H1 (cell line): Measurements from ENCODE around the gene BBS12. TPM values are rescaled to one million over a fixed set of nuclear protein-coding genes. Genes with fewer than 3 reads are reported as not detected.

Experiments used
- polyA plus RNA-seq, 7 experiments: library from polyadenylated mRNA; depleted of rRNA in 3 of 7; stranded (reverse) in 5 of 7; unstranded in 2 of 7; fragments of >200 nt in 5 of 7; fragments of 200-250 nt in 2 of 7; gene quantifications; 1 replicate in 5 of 7; 2 replicates in 1 of 7; 4 replicates in 1 of 7; pipeline versions ENCODE4 v1.2.1 to v1.2.3, GENCODE V29; 2011 to 2013; ENCODE audit warnings: missing spikeins in 2 of 7, mixed read lengths in 2 of 7
- total RNA-seq: library from RNA; stranded (reverse); fragmentation: NEBNext Ultra II Directional; extraction: Animal tissue kit (Norgen Biotek cat#: 25700); gene quantifications from 2 replicates; pipeline ENCODE4 v1.2.1, GENCODE V29; 2021
- TF ChIP-seq, protein P1 (sequence below): fragments of 300-600 bp; sonication (generic); IDR thresholded peaks from 2 replicates; pipeline ENCODE4 v1.7.1; 2012; ENCODE audit warnings: low read length, moderate library complexity, mild to moderate bottlenecking, inconsistent platforms; ENCODE audit not compliant: insufficient replicate concordance

BBS12 gene
- total and polyA plus RNA-seq, 2 of the 8 experiments (the other 6 are each of a cell fraction or from before 2014, with no cell fraction given): 0.88 to 2.6 TPM

DNA sequence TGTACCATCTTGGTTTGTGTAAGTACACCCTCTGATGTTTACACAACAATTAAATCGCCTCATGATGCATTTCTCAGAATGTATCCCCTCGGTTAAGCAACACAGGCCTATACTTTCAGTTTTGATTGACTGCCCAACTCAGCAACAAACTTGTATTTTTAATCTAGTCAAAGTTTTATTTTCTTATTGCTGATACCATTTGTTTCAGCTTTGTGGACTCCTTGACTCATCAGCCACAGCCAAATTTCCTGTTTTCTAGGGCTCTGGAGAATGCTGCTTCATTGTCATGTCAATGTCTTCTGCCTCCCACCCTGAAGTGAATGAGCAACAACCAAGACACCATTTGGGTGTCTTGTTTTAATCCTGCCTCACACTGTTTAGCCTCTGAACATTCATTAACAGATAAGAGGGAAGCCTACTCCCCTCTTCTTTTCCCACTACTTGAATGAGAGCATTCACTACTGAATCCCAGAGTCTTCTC is 14.0 kb downstream of the BBS12 start (continued):
- TF ChIP-seq, protein P1, sequence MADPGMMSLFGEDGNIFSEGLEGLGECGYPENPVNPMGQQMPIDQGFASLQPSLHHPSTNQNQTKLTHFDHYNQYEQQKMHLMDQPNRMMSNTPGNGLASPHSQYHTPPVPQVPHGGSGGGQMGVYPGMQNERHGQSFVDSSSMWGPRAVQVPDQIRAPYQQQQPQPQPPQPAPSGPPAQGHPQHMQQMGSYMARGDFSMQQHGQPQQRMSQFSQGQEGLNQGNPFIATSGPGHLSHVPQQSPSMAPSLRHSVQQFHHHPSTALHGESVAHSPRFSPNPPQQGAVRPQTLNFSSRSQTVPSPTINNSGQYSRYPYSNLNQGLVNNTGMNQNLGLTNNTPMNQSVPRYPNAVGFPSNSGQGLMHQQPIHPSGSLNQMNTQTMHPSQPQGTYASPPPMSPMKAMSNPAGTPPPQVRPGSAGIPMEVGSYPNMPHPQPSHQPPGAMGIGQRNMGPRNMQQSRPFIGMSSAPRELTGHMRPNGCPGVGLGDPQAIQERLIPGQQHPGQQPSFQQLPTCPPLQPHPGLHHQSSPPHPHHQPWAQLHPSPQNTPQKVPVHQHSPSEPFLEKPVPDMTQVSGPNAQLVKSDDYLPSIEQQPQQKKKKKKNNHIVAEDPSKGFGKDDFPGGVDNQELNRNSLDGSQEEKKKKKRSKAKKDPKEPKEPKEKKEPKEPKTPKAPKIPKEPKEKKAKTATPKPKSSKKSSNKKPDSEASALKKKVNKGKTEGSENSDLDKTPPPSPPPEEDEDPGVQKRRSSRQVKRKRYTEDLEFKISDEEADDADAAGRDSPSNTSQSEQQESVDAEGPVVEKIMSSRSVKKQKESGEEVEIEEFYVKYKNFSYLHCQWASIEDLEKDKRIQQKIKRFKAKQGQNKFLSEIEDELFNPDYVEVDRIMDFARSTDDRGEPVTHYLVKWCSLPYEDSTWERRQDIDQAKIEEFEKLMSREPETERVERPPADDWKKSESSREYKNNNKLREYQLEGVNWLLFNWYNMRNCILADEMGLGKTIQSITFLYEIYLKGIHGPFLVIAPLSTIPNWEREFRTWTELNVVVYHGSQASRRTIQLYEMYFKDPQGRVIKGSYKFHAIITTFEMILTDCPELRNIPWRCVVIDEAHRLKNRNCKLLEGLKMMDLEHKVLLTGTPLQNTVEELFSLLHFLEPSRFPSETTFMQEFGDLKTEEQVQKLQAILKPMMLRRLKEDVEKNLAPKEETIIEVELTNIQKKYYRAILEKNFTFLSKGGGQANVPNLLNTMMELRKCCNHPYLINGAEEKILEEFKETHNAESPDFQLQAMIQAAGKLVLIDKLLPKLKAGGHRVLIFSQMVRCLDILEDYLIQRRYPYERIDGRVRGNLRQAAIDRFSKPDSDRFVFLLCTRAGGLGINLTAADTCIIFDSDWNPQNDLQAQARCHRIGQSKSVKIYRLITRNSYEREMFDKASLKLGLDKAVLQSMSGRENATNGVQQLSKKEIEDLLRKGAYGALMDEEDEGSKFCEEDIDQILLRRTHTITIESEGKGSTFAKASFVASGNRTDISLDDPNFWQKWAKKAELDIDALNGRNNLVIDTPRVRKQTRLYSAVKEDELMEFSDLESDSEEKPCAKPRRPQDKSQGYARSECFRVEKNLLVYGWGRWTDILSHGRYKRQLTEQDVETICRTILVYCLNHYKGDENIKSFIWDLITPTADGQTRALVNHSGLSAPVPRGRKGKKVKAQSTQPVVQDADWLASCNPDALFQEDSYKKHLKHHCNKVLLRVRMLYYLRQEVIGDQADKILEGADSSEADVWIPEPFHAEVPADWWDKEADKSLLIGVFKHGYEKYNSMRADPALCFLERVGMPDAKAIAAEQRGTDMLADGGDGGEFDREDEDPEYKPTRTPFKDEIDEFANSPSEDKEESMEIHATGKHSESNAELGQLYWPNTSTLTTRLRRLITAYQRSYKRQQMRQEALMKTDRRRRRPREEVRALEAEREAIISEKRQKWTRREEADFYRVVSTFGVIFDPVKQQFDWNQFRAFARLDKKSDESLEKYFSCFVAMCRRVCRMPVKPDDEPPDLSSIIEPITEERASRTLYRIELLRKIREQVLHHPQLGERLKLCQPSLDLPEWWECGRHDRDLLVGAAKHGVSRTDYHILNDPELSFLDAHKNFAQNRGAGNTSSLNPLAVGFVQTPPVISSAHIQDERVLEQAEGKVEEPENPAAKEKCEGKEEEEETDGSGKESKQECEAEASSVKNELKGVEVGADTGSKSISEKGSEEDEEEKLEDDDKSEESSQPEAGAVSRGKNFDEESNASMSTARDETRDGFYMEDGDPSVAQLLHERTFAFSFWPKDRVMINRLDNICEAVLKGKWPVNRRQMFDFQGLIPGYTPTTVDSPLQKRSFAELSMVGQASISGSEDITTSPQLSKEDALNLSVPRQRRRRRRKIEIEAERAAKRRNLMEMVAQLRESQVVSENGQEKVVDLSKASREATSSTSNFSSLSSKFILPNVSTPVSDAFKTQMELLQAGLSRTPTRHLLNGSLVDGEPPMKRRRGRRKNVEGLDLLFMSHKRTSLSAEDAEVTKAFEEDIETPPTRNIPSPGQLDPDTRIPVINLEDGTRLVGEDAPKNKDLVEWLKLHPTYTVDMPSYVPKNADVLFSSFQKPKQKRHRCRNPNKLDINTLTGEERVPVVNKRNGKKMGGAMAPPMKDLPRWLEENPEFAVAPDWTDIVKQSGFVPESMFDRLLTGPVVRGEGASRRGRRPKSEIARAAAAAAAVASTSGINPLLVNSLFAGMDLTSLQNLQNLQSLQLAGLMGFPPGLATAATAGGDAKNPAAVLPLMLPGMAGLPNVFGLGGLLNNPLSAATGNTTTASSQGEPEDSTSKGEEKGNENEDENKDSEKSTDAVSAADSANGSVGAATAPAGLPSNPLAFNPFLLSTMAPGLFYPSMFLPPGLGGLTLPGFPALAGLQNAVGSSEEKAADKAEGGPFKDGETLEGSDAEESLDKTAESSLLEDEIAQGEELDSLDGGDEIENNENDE: no peak
- TF ChIP-seq, all 59 proteins: peak for 0
